ENCODE measurements around the gene PADI2. TPM values are rescaled to one million over a fixed set of nuclear protein-coding genes. Genes with fewer than 3 reads are reported as not detected.
A peak's percentile ranks its signal among the peaks of the same experiment; 100 is the strongest.

The PADI2 gene
- total RNA-seq, 1 donor = under 0.01 TPM

- DNase-seq (ENCODE audit: insufficient read length, low spot score, missing footprints) = no peak
- Histone ChIP-seq H3K79me2 (ENCODE audit: insufficient read depth, low read length) (no peaks in the 10 kb centered on the region), H3K27me3 (ENCODE audit: insufficient read depth, low read length) (no peaks in the 10 kb centered on the region), H3K4me2 (ENCODE audit: insufficient read depth, low read length) (no peak overlapping the region), H2AFZ (ENCODE audit: low read length) (no peak overlapping the region), H3K9me3 (ENCODE audit: low read depth, low read length) (no peaks in the 10 kb centered on the region), H3K4me1 (ENCODE audit: insufficient read depth, low read length) (no peaks in the 10 kb centered on the region), H3K4me3 (ENCODE audit: insufficient read depth, low read length) (no peak overlapping the region), H3K27ac (ENCODE audit: low read depth, low read length) (no peak overlapping the region), H4K20me1 (ENCODE audit: insufficient read depth, low read length) (no peaks in the 10 kb centered on the region), H3K36me3 (ENCODE audit: insufficient read depth, low read length) (peaks cover 94% of the 10 kb centered on the region)
- TF ChIP-seq CTCF (IDR thresholded peaks at IDR 0.05; ENCODE audit: extremely low read depth, low read depth, low read length) = no peak
Observed at GRCh38 chr1:17023102-17023501, 96.1 kb downstream of the PADI2 start.

GRCh38 chr1:17021896-17022295 is 97.4 kb downstream of the PADI2 start:
- no peak for TF ChIP-seq CTCF (IDR thresholded peaks at IDR 0.05; ENCODE audit: extremely low read depth, low read depth, low read length)

GRCh38 chr1:17020502-17020901 is 98.7 kb downstream of the PADI2 start:
- no peak for DNase-seq (ENCODE audit: insufficient read length, low spot score, missing footprints)
- H3K27me3 ChIP-seq (ENCODE audit: insufficient read depth, low read length) = no peaks in the 10 kb centered on the region
- H2AFZ ChIP-seq (ENCODE audit: low read length) = no peak overlapping the region
- no peak overlapping the region for H3K4me3 ChIP-seq (ENCODE audit: insufficient read depth, low read length)
- H3K4me1 ChIP-seq (ENCODE audit: insufficient read depth, low read length) = peaks cover 7% of the 10 kb centered on the region
- peaks cover 72% of the 10 kb centered on the region for H3K36me3 ChIP-seq (ENCODE audit: insufficient read depth, low read length)
- no peak for TF ChIP-seq CTCF (IDR thresholded peaks at IDR 0.05; ENCODE audit: extremely low read depth, low read depth, low read length)
- H4K20me1 ChIP-seq (ENCODE audit: insufficient read depth, low read length) = no peaks in the 10 kb centered on the region
- H3K4me2 ChIP-seq (ENCODE audit: insufficient read depth, low read length) = no peak overlapping the region
- no peaks in the 10 kb centered on the region for H3K79me2 ChIP-seq (ENCODE audit: insufficient read depth, low read length)
- no peaks in the 10 kb centered on the region for H3K9me3 ChIP-seq (ENCODE audit: low read depth, low read length)
- no peak overlapping the region for H3K27ac ChIP-seq (ENCODE audit: low read depth, low read length)

More at GRCh38 chr1:17021896-17022295, 97.4 kb downstream of the PADI2 start:
- DNase-seq (ENCODE audit: insufficient read length, low spot score, missing footprints) = no peak
- no peaks in the 10 kb centered on the region for H4K20me1 ChIP-seq (ENCODE audit: insufficient read depth, low read length)
- H3K4me3 ChIP-seq (ENCODE audit: insufficient read depth, low read length) = no peak overlapping the region
- H3K4me2 ChIP-seq (ENCODE audit: insufficient read depth, low read length) = no peak overlapping the region
- peaks cover 85% of the 10 kb centered on the region for H3K36me3 ChIP-seq (ENCODE audit: insufficient read depth, low read length)
- no peaks in the 10 kb centered on the region for H3K79me2 ChIP-seq (ENCODE audit: insufficient read depth, low read length)
- no peak overlapping the region for H2AFZ ChIP-seq (ENCODE audit: low read length)
- no peak overlapping the region for H3K27ac ChIP-seq (ENCODE audit: low read depth, low read length)
- H3K4me1 ChIP-seq (ENCODE audit: insufficient read depth, low read length) = no peaks in the 10 kb centered on the region
- no peaks in the 10 kb centered on the region for H3K27me3 ChIP-seq (ENCODE audit: insufficient read depth, low read length)
- no peaks in the 10 kb centered on the region for H3K9me3 ChIP-seq (ENCODE audit: low read depth, low read length)

- Histone ChIP-seq H3K4me2 (ENCODE audit: insufficient read depth, low read length) (no peak overlapping the region), H3K4me3 (ENCODE audit: insufficient read depth, low read length) (no peak overlapping the region), H3K4me1 (ENCODE audit: insufficient read depth, low read length) (peaks cover 11% of the 10 kb centered on the region), H3K9me3 (ENCODE audit: low read depth, low read length) (no peaks in the 10 kb centered on the region), H3K27me3 (ENCODE audit: insufficient read depth, low read length) (no peaks in the 10 kb centered on the region), H3K36me3 (ENCODE audit: insufficient read depth, low read length) (peaks cover 58% of the 10 kb centered on the region), H2AFZ (ENCODE audit: low read length) (no peak overlapping the region), H4K20me1 (ENCODE audit: insufficient read depth, low read length) (no peaks in the 10 kb centered on the region), H3K79me2 (ENCODE audit: insufficient read depth, low read length) (no peaks in the 10 kb centered on the region), H3K27ac (ENCODE audit: low read depth, low read length) (no peak overlapping the region)
- no peak for TF ChIP-seq CTCF (IDR thresholded peaks at IDR 0.05; ENCODE audit: extremely low read depth, low read depth, low read length)
- DNase-seq (ENCODE audit: insufficient read length, low spot score, missing footprints) = peak; percentile 5
Observed at GRCh38 chr1:17018849-17019248, 100.4 kb downstream of the PADI2 start.

Data from osteoblast (primary cell).